HG03571 (cell line): ENCODE results near the gene F2RL1.
"Not testable (repeated sequence)": the region's sequence is repeated elsewhere in the genome, so short reads cannot be mapped to it uniquely, and the experiment has no call there.

Experiments
- ATAC-seq: cut with Tn5 transposase; IDR thresholded peaks from one replicate; pipeline ENCODE4 v1.9.1; 2021; ENCODE audit not compliant: unreplicated experiment

Gene F2RL1

DNA sequence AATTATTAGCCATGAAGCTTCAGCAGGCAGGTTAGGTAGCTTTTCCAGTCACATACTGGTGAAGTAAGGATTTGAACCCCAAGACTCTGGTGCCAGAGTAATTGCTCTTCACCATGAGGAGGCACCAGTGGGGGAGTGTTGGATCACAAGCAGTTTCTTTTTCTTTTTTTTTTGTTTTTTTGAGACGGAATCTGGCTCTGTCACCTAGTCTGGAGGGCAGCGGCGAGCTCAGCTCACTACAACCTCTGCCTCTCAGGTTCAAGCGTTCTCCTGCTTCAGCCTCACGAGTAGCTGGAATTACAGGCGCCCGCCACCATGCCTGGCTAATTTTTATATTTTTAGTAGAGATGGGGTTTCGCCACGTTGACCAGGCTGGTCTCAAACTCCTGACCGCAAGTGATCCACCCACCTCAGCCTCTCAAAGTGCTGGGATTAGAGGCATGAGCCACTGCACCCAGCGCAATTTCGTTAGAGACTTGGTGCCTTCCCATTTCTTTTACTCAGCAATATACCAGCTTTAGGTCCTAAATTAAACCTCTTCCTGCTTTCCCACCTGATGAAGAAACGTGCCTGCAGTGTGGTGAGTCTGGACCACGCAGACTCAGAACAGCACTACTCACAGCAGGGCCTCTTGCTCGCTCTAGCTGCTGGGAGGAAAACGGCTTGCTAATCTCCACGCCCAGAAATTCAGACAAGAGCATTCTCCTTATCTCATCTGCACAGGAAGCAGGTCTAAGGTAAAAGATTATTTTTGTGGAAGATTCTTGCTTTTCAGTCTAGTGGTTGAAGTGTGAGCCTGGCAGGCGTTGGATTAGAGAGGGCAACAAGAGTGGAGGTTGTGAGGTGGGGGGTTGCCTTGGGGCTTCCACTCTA, 30.8 kb downstream of the F2RL1 start, which contains the start of gene S100Z:
S100Z (plus strand) TSS at position 596 of the 873 bp plus-strand sequence. CDS start 25,346 bp downstream, outside the sequence.
- ATAC-seq = no peak

GRCh38 chr5:76850543-76851145, 31.8 kb downstream of the F2RL1 start:
- ATAC-seq = no peak

GRCh38 chr5:76851728-76852369, 33.0 kb downstream of the F2RL1 start:
- no peak for ATAC-seq

DNA sequence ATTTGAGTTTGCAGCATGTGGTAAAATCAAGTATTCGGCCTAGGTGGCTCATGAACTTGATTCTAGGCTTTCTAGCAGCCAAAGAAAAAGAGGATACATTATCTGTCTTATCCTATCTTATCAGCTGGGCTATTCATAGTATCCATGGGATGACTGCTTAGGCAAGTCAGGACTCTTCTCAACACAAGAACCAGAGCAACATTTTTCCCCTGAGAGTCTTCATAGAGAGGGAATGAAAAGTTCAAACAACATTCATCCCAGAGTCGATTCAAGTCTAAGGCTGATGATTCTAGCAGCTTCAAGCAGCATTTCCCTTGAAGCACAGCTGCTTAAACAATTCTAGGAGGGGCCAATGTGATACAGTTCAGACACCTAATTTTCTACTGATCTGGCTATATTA, 33.9 kb downstream of the F2RL1 start:
- no peak for ATAC-seq

GRCh38 chr5:76853741-76854140, 34.9 kb downstream of the F2RL1 start:
- ATAC-seq = not testable (repeated sequence)

DNA sequence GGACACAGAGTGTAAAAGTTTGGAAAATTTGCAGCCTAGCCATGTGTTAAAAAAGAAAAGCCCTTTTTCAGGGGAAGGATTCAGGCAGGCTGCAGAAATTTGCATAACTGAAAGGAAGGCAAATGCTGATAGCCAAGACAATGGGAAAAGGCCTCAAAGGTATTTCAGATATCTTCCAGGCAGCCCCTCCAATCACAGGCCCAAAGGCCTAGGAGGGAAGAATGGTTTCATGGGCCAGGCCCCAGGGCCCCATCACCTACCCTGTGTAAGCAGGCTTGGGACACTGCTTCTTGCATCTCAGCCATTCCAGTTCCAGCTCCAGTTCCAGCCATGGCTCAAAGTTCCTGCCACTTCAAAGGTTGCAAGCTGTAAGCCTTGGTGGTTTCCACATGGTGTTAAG, 35.8 kb downstream of the F2RL1 start:
- no peak for ATAC-seq

DNA sequence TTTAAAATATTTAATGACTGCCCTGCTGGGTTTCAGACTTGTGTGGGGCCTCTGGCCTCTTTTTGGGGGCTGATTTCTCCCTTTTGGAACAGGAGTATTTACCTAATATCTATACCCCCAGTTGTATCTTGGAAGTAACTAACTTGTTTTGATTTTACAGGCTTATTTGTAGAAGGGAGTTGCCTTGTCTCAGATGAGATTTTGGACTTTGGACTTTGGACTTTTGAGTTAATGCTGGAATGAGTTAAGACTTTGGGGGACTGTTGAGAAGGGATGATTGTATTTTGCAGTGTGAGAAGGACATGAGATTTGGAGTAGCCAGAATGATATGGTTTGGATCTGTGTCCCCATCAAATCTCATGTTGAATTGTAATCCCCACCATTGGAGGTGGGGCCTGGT, 36.7 kb downstream of the F2RL1 start:
- not testable (repeated sequence) for ATAC-seq

DNA sequence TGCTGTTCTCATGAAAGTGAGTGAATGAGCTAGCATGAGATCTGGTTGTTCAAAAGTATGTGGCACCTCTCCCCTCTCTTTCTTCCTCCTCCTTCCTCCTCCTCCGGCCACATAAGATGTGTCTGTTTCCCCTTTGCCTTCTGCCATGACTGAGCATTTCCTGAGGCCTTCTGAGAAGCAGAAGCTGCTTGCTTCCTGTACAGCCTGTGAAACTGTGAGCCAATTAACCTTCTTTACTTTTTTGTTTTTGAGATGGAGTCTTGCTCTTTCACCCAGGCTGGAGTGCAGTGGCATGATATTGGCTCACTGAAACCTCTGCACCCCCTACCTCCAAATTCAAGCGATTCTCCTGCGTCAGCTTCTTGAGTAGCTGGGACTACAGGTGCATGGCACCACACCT, 37.1 kb downstream of the F2RL1 start:
- no peak for ATAC-seq

GRCh38 chr5:76856800-76857199, 38.0 kb downstream of the F2RL1 start:
- ATAC-seq = not testable (repeated sequence)

GRCh38 chr5:76859591-76860247, 40.9 kb downstream of the F2RL1 start:
- no peak for ATAC-seq

DNA sequence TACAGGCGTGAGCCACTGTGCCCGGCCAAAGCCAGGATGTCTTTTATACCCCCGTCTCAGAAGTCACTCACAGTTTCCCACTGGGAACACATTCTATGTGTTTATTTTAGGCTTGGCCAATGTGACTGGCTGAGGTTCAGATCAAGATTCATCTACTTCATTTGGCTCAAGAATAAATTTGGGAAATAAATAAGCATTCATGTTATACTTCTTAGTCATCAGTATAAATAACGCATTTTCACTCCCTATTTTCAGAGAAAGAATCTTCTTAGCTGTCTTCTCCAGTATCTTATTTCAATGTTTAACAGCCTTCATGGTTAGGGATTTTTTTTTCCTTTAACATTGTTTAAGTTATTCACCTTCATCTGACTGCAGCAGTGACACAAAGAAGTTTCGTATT, 42.8 kb downstream of the F2RL1 start:
- no peak for ATAC-seq

GRCh38 chr5:76863001-76863400, 44.2 kb downstream of the F2RL1 start:
- no peak for ATAC-seq

- ATAC-seq = no peak
These were observed 47.7 kb downstream of the F2RL1 start for GRCh38 chr5:76866503-76866902.

GRCh38 chr5:76867038-76867437, 48.2 kb downstream of the F2RL1 start:
- no peak for ATAC-seq

DNA sequence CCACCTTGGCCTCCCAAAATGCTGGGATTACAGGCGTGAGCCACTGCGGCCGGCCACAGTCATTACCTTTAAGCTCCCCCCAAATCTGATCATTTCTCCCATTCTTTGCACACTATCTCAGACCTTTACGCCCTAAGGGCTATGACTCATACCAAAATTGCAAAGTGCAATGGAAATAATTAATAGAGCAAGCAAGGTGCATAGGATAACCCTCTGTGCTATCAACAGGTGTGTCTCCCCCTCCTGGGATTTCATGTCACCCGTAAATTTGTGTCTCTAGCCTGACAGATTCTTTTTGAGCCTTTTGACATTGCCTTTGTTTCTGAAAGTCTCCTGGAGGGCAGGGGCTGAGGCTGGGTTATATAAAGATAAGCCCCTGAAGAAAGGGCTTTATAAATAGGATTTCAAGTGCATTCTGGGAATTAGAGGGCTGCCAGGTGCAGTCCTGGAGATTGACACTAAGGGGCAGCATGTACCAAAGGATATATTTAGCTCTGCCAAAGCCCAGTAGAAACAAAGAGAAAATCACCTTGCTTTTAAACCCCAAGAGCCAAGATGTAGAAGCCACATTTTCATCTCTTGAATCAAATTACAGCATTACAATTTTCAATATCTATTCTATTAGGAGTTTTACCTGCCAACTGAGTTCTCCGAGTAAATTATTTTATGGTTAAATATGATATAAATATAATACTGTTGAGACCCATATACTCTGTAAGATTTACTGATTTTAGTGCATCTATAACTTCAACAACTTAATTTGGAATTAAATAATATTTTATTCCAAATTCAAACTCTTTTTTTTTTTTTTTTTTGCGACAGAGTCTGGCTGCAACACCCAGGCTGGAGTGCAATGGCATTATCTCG, 49.2 kb downstream of the F2RL1 start:
- ATAC-seq = peak; percentile 64

- no peak for ATAC-seq
These were observed 51.2 kb downstream of the F2RL1 start for GRCh38 chr5:76870046-76870445.

GRCh38 chr5:76874088-76874581, 55.3 kb downstream of the F2RL1 start:
- ATAC-seq = peak; percentile 63
